ENCODE results near the gene LCLAT1.
"Not testable (repeated sequence)": the region's sequence is repeated elsewhere in the genome, so short reads cannot be mapped to it uniquely, and the experiment has no call there.

DNA sequence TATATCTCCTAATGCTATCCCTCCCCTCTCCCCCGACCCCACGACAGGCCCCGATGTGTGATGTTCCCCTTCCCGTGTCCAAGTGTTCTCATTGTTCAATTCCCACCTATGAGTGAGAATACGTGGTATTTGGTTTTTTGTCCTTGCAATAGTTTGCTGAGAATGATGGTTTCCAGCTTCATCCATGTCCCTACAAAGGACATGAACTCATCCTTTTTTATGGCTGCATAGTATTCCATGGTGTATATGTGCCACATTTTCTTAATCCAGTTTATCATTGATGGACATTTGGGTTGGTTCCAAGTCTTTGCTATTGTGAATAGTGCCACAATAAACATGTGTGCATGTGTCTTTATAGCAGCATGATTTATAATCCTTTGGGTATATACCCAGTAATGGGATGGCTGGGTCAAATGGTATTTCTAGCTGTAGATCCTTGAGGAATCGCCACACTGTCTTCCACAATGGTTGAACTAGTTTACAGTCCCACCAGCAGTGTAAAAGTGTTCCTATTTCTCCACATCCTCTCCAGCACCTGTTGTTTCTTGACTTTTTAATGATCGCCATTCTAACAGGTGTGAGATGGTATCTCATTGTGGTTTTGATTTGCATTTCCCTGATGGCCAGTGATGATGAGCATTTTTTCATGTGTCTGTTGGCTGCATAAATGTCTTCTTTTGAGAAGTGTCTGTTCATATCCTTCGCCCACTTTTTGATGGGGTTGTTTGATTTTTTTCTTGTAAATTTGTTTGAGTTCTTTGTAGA lies 20.2 kb downstream of the LCLAT1 start:
- TF ChIP-seq, protein P1, sequence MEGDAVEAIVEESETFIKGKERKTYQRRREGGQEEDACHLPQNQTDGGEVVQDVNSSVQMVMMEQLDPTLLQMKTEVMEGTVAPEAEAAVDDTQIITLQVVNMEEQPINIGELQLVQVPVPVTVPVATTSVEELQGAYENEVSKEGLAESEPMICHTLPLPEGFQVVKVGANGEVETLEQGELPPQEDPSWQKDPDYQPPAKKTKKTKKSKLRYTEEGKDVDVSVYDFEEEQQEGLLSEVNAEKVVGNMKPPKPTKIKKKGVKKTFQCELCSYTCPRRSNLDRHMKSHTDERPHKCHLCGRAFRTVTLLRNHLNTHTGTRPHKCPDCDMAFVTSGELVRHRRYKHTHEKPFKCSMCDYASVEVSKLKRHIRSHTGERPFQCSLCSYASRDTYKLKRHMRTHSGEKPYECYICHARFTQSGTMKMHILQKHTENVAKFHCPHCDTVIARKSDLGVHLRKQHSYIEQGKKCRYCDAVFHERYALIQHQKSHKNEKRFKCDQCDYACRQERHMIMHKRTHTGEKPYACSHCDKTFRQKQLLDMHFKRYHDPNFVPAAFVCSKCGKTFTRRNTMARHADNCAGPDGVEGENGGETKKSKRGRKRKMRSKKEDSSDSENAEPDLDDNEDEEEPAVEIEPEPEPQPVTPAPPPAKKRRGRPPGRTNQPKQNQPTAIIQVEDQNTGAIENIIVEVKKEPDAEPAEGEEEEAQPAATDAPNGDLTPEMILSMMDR (conservative IDR thresholded peaks at IDR 0.05) = not testable (repeated sequence)
- TF ChIP-seq ZFX (IDR thresholded peaks at IDR 0.05) = not testable (repeated sequence)
